AG09319 (cell line): Measurements from ENCODE around the gene GSDME.

Source experiments
- DNase-seq: peaks from one replicate; pipeline ENCODE4 v3.0.0-alpha.2; 2010; ENCODE audit warnings: low read depth; ENCODE audit errors: extremely low read depth
- CTCF ChIP-seq: IDR thresholded peaks from 2 replicates; pipeline ENCODE4 v1.5.1; 2011; ENCODE audit warnings: low read depth, mild to moderate bottlenecking, inconsistent platforms, low read length, moderate library complexity

GSDME gene

GRCh38 chr7:24701261-24702235 is 55.7 kb downstream of the GSDME start:
- peak; percentile 81 for DNase-seq

DNA sequence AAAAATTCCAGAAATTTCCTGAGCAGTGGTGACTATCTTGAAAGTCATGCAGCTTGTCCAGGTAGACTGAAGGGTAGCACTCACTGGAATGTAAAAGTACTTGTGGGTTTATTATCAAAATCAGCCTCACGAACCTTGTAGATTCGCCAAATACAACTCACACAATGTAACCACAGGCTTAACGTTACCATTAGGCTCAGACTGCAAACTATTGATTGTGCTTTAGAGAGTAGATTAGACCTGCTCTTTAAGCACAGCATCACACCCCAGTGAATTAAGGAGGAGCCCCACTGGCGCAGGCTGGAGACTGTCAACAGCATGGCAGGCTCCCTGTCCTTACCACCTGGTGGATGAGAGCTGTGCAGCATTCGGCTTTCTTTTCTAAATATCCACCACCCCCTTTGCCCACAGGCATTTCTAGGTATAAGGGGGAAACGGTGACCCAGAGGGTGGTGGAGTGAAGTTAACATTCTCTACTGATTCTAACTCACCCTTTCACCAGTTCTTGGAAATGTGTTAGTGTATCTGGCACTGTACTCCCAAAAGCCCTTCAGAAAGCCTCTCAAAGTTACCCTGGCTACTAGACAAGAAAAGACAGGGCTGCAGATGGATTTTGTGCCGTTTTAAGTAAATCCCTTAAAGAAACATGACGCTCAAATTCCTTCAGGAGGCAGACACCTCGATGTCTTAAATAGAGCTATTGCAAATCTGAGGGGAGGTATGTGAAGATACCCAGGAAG is 56.6 kb downstream of the GSDME start:
- TF ChIP-seq CTCF, result no peak
- no peak for DNase-seq

More at GRCh38 chr7:24701261-24702235, 55.7 kb downstream of the GSDME start:
- no peak for TF ChIP-seq CTCF

GRCh38 chr7:24698531-24699266 is 58.6 kb downstream of the GSDME start:
- DNase-seq, result no peak
- no peak for TF ChIP-seq CTCF

- DNase-seq, result no peak
These were observed 59.8 kb downstream of the GSDME start for GRCh38 chr7:24697416-24697815.

GRCh38 chr7:24692592-24692991 is 64.7 kb downstream of the GSDME start:
- no peak for DNase-seq
- no peak for TF ChIP-seq CTCF

More at GRCh38 chr7:24697416-24697815, 59.8 kb downstream of the GSDME start:
- TF ChIP-seq CTCF, result no peak

GRCh38 chr7:24690251-24690650 is 67.0 kb downstream of the GSDME start:
- no peak for TF ChIP-seq CTCF
- DNase-seq, result no peak
